NCI-H524 (cell line): ENCODE measurements around the gene C1orf122.
A peak's percentile ranks its signal among the peaks of the same experiment; 100 is the strongest.

Source experiments
- DNase-seq, 2 experiments: peaks; one replicate each; lab custom pipeline; 2025; lab: John Stamatoyannopoulos, UW

C1orf122 gene

DNA sequence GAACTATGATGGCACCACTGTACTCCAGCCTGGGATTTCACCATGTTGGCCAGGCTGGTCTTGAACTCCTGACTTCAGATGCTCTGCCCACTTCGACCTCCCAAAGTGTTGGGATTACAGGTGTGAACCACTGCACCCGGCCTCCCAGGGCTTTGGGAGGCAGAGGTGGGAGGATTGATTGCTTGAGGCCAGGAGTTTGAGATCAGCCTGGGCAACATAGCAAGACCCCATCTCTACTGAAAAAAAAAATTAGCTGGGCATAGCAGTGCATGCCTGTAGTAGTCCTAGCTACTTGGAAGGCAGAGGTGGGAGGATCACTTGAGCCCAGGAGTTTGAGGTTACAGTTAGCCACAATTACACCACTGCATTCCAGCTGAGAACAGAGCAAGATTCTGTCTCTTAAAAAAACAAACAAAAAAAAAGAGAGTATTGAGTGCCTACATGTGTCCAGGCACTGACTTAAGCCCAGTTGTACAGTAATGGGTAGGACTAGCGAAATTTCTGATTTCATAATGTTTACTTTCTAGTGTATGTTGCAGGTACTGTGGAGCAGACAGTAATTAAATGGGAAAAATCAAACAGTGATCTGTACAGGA, 9.7 kb upstream of the C1orf122 start:
- no peak for DNase-seq

DNA sequence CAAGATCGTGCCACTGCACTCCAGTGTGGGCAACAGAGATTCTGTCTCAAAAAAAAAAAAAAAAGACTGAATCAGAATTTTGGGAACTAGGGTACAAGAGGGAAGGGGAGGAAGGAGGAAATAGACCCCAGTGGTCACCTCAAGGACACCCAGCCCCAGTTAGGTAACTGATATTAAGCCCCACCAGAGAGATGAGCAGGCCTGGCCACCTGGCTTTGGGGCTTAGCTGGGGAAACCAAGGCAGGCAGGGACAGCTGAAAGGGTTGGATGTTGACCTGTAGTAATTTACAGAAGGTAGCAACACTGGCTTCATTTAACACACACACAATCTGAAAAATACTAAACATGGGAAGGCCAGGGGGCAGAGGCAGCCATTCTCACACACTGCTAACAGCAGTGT, 5.2 kb upstream of the C1orf122 start:
- no peak for DNase-seq

DNA sequence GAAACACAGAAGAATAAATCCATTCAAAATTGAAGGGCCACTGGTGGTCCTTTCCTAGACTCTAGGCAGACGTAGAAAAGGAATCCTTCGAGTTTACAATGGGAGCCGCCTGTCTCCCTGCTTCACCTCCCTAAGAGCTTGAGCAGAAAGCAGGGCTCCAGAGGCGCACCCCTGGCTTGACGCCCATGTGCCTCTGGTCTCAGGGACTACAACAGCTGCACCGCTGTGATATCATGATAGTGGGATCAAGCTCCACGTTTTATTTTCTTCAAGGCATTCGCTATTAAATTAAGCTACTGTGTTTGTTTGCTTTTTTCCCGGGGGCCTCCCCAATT, 403 bp upstream of the C1orf122 start:
- DNase-seq, result no peak

DNA sequence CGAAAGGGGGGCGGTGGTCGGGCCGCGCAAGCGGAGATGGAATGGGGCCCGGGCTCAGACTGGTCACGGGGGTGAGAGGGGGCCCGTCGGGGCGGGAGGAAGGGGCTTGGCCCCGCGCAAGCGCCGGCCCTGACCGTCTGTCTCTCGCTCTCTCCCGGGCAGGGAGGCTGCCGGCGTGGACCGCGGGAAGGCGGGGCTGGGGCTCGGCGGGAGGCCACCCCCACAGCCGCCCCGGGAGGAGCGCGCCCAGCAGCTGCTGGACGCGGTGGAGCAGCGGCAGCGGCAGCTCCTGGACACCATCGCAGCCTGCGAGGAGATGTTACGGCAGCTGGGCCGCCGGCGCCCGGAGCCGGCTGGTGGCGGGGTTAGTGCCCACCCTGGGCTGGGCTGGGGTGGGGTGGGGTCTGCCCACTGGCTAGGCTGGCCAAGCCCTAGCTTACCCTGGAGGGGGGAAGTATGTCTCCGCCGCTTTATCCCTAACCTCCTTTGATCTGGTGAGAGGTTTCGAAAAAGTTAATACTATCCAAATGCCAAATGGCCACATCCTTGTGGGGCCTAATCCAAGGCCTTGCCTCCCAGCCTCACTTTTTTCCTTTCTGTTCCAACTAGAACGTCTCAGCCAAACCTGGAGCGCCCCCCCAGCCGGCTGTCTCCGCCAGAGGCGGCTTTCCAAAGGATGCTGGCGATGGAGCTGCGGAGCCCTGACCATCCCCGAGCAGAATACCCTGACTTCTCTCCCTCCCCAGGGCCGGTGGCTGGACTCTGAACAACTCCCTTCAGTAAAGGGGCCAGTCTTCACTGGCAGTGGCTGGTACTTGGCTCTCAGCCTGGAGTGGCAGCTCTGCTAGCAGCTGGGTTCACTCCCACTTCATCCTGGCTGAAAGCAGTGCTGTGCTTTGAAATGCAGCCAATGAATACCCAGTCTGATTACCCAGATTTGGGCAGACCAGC, 1.1 kb downstream of the C1orf122 start:
- DNase-seq, result peak; percentile 67 to 70

DNA sequence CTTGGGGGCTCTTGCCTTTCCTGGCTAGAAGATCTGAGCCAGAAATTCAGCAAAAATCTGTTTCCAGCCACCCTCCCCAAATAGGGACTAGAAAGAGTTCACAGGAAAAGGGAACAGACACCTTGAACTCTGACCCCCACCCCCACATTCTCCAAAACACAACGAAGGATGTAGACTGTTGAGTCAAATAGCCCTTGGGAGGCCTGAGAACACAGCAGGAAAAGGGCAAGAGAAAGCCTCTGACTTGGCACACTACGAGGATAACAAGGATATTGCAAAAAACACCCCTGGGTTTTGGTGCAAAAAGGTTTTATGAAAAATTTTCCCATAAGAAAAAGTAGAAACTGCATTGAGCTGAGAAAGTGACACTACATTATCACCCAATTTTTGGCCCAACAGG, 2.4 kb downstream of the C1orf122 start:
- no peak for DNase-seq

DNA sequence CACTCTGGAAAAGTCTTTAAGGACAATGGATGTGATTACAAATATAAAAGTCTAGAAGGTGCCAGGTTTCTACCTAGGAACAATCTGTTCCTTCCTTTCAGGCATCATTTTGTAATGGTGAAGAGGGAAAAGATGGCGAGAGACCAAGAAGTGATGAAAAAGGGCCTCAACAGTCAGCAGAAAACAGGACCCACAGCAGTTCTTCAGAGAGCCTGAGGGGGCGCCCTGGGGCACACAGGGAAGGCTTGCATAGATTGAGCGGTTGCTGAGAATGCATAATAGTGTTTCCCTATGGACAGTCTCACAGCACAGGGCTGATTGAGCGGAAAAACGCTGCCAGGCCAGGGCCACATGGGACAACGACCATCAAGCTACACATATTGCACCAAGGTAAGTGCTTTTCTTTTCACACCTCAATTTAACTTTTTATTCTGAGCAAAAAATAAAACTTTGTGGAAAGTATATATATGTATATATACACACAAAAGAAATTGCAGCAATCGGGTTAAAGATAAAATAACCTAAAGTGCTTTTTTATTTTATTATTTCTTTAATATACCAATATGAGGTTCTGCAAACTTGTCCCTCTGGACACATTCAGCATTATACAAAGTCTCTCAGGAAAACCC, 3.6 kb downstream of the C1orf122 start:
- peak; percentile 49 to 70 for DNase-seq

DNA sequence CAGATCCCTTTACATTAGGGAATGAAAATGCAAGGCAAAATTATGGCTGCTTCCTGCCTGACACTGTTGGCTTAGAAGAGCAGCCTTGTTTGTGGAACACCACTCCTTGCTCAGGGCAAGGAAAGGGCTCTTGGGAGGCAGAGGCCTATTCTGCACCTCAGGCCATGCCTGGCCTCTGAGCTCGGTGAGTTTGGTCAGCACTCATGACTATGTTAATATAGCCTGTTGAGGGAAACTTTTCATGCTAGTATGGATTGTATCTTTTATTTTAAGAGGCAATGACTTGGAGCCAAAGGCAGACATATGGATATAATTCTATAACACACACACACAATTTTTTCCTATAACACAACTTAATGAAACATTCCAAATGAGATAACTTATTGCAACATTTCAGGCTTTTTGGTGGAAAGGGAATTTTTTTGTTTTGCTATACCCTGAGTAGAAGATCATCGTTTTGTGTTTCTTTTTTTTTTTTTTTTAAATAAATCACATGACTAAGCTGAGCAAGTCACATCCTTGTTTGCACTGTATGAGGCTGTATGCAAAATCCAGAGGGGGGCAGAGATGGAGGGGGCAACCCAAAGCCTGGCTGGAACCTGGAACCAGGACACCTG, 6.0 kb downstream of the C1orf122 start:
- DNase-seq, result no peak

DNA sequence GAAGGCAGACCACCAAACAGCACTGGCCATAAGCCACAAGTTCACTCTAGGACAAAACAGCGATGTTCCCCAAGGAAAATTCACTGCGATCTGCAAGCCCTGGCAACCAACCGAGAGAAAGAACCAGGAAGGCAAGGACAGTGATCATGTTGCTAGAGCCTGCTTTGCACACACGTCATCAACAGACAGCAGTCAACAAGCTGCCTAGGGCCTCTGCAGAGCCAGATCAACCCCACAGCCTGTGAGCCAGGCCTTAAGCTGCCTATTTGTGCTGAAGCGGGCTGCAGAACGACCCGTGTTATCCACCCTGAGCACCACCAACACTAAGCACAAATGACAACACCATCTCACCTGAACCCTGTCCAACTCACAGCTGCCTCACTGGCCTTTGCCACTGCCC, 6.7 kb downstream of the C1orf122 start:
- DNase-seq, result no peak

DNA sequence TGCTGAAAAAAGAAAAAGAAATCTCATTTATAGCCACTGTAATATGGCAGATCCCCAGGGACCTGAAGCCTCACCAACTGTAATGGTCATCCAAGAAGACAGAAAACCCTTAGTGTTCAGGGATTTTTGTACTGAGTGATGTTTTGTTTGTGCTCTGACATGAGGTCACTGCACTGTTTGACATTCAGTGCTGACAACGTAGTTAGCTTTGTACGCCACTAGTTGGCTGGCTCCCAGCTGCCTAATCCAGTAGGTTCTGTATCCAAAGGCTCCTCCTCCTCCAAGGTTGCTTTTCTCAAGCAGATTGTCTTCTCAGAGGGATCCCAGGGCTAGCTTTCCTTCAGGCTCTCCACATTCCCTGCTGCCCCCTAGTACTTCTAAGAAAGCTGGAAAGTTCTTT, 9.9 kb downstream of the C1orf122 start:
- DNase-seq, result no peak

DNA sequence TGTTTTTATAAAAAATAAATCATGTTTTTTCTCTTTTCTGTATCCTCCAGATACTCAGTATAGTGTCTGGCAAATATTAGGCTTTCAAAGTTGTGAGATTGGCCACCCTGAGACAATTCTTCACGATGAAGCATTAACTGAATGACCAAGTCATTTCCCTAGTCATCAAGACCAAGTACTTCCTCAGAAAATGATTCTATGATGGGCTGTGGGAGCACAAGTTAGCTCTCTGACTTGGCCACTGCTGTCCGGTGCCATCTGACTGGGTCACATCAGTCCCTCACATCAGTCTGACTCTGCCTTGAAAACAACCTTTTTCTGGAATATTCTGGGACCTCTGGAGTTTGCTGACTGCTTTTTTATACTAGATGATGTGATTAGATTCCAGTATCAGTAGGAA, 13.9 kb downstream of the C1orf122 start:
- DNase-seq, result no peak

DNA sequence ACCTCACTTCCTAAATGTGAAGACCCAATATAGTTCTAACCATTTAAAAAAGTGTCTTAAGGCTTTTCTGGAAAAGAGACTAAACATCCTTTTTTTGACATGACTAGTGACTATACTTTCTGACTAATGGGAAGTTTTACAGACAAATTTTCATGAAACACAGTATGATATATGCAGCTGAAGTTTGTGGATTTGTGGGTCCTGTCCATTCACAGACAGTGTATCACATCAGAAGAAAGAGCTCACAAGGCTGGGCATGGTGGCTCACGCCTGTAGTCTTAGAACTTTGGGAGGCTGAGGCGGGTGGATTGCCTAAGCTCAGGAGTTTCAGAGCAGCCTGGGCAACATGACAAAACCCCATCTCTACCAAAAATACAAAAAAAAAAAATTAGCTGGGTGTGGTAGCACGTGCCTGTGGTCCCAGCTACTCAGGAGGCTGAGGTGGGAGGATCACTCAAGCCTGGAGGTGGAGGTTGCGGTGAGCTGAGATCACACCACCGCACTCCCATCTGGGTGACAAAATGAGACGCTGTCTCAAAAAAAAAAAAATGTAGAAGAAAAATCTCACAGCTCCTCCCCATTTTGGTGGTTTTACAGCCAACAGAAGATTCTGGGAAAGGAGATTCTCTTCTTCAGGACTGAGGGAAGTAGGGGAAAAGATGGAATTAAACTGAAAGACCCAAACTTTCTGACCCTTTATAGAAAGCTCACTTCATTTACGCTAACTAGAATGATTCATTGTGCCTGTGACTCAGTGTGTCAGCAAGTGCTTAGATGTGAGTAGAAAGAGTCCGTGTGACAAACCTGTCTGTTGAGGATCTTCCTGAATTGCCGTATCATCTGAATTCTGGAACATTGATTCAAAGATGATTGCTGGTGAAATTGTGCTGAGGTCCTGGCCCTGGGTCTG, 15.6 kb downstream of the C1orf122 start:
- no peak for DNase-seq

DNA sequence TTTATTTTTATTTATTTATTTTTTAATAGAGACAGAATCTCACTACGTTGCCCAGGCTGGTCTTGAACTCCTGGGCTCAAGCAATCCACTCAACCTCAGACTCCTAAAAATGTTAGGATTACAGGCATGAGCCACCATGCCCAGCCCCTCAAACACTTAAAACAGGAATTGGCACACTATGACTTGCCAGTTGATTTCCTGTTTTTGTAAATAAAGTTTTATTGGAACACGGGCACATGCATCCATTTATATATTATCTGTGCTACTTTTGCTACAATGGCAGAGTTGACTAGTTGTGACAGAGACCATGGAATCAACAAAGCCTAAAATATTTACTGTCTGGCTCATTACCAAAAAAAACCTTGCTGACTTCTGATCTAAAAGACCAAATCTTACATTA, 16.4 kb downstream of the C1orf122 start:
- DNase-seq, result no peak

DNA sequence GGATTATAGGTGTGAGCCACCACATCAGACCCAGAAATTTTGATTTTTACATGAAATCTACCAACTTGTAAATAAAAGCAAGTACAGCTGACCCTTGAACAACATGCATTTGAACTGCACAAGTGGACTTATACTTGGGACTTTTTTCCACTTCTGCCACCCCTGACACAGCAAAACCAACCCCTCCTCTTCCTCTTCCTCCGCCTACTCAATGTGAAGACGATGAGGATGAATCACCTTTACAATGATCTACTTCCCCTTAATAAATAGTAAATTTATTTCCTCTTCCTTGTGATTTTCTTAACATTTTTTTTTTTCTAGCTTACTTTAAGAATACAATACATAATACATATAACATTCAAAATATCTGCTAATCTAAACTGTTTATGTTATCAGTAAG, 17.9 kb downstream of the C1orf122 start:
- no peak for DNase-seq

DNA sequence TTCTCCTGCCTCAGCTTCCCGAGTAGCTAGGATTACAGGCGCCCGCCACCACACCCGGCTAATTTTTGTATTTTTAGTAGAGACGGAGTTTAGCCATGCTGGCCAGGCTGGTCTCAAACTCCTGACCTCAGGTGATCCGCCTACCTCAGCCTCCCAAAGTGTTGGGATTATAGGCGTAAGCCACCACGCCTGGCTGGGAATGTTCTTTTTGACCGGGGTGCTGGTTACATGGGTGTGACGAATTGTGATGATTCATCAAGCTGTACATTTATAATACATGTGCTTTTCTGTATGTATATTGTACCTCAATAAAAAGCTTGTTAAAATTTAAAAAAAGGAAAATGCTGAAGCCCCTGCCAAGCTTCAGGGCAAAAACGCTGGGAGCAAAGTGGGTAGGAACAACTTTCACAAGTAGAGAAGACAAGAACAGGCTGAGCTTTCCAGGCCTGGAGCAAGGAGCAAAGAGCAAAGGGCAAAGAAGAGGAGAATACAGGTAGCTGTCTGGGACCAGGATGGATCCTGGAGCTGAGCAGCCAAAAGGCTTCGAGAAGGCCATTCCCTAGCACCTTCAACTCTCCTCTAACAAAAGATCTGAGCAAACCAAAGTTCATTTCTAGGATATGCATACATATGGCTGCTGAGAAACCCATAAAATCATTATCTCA, 21.0 kb downstream of the C1orf122 start:
- DNase-seq, result no peak

DNA sequence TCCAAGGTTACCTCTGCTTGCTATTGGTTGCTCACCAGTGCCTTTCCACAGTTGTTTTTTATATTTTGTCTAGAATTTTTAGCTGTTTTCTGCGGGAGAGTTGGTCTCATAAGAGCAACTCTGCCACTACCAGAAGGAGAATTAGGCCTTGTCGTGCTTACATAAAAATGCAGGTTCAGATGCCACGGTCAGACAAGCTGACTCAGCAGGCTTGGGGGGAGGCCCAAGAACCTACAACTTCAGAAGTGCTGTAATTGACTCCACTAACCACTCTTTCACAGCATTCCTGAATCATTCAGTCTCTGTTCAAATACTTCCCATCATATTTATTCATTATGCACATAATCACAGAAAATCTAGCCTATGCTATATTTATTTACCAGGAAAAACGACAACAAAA, 23.5 kb downstream of the C1orf122 start:
- DNase-seq, result no peak

DNA sequence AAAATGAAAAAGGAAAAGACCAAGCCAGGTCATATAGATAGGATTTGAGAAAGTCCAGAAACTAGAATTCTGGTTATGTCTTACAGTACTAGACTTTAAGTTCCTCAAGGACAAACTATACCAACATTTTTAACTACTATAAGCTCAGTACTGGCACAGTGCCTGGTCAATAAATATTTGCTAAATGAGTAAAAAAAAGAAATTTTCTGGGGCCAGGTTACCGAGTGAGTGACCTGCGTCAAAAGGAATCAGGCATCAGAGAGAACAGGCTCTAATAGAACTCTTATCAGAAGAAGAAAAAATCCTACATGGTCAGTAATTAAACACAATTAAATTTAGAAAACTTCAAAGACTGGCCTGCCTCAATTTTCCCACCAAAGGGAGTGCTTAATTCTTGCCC, 24.2 kb downstream of the C1orf122 start:
- DNase-seq, result no peak

DNA sequence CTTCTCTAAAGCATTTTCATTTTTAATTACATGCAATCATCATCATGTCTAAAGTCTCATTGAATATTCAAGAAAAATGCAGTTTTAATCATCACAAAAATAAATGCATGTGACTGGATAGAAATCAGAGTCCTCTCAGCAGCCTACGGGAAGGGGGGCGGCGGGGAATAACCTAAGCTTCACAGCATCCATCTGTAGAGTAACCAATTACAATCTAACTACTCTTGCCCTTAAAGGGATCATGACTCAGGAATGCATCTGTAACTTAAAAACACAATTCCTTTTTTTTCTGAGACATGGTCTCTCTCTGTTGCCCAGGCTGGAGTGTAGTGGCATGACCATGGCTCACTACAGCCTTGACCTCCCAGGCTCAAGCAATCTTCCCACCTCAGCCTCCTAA, 29.2 kb downstream of the C1orf122 start:
- DNase-seq, result no peak

DNA sequence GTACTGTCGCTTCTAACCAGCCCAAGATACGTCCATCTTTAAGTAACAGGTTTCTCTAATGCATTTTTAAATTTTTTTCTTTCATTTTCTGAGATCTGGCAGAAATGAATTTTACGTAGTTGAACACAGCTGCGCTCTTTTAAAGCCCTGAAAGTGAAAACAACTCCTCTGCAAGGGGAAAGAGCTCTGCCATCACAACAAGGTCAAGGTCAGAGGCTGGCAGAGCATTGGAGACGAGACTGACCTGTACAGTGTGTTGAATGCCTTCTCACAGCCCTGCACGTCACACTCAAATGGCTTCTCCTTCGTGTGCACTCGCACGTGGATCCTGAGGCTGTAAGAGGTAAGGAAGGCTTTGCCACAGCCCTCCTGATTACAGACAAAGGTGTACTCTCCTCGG, 32.1 kb downstream of the C1orf122 start:
- no peak for DNase-seq

DNA sequence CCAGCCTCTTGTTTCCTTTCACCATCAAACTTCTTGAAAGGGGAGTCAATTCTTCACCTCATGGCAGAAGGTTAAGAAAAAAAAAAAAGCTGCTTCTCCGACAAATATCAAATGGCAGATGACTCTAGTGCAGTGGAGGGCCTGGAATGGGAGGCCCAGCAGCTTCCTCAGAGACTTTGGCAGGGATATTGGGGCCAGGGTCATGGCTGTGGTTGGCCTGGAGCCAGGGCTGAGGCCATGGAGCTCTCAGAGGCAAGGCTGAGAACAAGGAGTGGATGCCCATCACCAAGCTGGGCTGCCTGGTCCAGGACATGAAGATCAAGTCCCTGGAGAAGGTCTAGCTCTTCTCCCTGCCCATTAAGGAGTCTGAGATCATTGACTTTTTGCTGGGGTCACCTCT, 33.1 kb downstream of the C1orf122 start:
- no peak for DNase-seq

DNA sequence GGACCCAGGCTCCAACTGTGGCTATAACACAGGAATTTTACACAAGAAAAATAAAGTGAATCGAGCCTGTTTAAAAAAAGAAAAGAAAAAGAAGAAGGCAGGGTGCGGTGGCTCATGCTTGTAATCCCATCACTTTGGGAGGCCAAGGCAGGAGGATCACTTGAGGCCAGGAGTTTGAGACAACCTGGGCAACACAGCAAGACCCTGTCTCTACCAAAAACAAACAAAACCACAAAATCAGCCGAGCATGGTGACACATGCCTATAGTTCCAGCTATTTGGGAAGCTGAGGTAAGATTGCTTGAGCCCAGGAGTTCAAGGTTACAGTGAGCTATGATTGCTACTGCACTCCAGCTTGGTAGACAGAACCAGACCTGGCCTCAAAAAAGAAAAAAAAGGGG, 34.1 kb downstream of the C1orf122 start:
- DNase-seq, result no peak

DNA sequence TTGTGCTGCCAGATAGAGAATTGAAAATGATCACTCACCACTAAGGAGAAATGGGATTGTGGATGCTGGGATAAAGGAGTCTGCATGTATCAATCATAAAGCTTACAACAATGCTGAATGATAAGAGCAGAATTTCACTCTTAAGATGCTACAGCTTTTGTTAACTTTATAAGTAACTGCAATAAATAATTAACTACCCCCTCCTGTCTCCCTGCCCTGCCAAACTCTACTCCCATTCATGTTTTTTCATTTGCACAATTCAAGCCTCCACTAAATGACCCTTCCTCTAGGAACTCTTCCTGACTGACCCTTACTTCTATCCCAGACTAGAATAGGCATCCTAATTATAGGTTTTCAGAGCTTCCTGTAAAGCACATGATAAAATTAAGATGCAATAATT, 36.9 kb downstream of the C1orf122 start:
- no peak for DNase-seq
